G401.6 (cell line): ENCODE results near the gene LHX2.

ENCODE experiments used
- FAIRE-seq: peaks from 2 replicates; lab custom pipeline; 2012; peaks lifted over from hg19 to GRCh38; lab: Jason Lieb, UNC

LHX2 gene

GRCh38 chr9:124062172-124062571 lies 50.6 kb downstream of the LHX2 start:
- no peak for FAIRE-seq

- FAIRE-seq = no peak
Measured at GRCh38 chr9:124066783-124067577, 55.4 kb downstream of the LHX2 start.

GRCh38 chr9:124068251-124068650 lies 56.7 kb downstream of the LHX2 start:
- no peak for FAIRE-seq

- no peak for FAIRE-seq
Measured at GRCh38 chr9:124074746-124075145, 63.2 kb downstream of the LHX2 start.

GRCh38 chr9:124075761-124076160 lies 64.2 kb downstream of the LHX2 start:
- no peak for FAIRE-seq

- no peak for FAIRE-seq
Measured at GRCh38 chr9:124077915-124078572, 66.5 kb downstream of the LHX2 start.

GRCh38 chr9:124078641-124079040 lies 67.1 kb downstream of the LHX2 start:
- FAIRE-seq = no peak

- FAIRE-seq = no peak
Measured at GRCh38 chr9:124079176-124079925, 67.8 kb downstream of the LHX2 start.

GRCh38 chr9:124082622-124083021 lies 71.1 kb downstream of the LHX2 start:
- FAIRE-seq = no peak
